SK-N-MC (cell line): ENCODE data around the gene ATP5MK.

Experiments used
- EZH2 ChIP-seq: fragments of 200-600 bp; sonication (generic); IDR thresholded peaks from one replicate; pipeline ENCODE4 v1.6.1; 2017; ENCODE audit warnings: antibody characterized with exemption
- FOXP2 ChIP-seq: optimal IDR thresholded peaks from 2 replicates; pipeline ENCODE3; 2011; ENCODE audit warnings: mild to moderate bottlenecking, moderate library complexity; ENCODE audit not compliant: insufficient read depth; ENCODE audit errors: extremely low read length, control extremely low read depth
- POLR2AphosphoS5 ChIP-seq: IDR thresholded peaks from 2 replicates; pipeline ENCODE4 v1.6.1; 2012; ENCODE audit warnings: mild to moderate bottlenecking, low read depth, low read length, borderline replicate concordance

- no peak for TF ChIP-seq EZH2
- TF ChIP-seq POLR2AphosphoS5, result peak; percentile 63; the same call in 1 of the 2 replicates
- no peak for TF ChIP-seq FOXP2
Measured at GRCh38 chr10:103350517-103351260, 45.6 kb downstream of the ATP5MK start, which contains the start of gene PCGF6.
